Hepatocyte (in vitro differentiated cells): ENCODE data around the gene KIAA0753. TPM values are rescaled to one million over a fixed set of nuclear protein-coding genes. Genes with fewer than 3 reads are reported as not detected.

Source experiments
- DNase-seq: peaks from one replicate; pipeline ENCODE4 v3.0.0-alpha.2; 2016; ENCODE audit warnings: low spot score
- H2AFZ ChIP-seq: fragments of 200-600 bp; sonication (generic); 2 replicates; pipeline ENCODE4 v1.6.0; 2016; ENCODE audit warnings: antibody characterized with exemption, mild to moderate bottlenecking
- H3K27ac ChIP-seq: fragments of 200-600 bp; sonication (generic); 2 replicates; pipeline ENCODE4 v1.5.1; 2016; ENCODE audit warnings: mild to moderate bottlenecking
- H3K27me3 ChIP-seq: fragments of 200-600 bp; sonication (generic); 2 replicates; pipeline ENCODE4 v1.6.1; 2016
- H3K36me3 ChIP-seq: fragments of 200-600 bp; sonication (generic); replicated peaks from 2 replicates; pipeline ENCODE4 v1.5.1; 2016; ENCODE audit warnings: low read depth; ENCODE audit not compliant: insufficient read depth
- H3K4me1 ChIP-seq: fragments of 200-600 bp; sonication (generic); 2 replicates; pipeline ENCODE4 v1.5.1; 2016; ENCODE audit warnings: mild to moderate bottlenecking, moderate library complexity; ENCODE audit not compliant: insufficient read depth
- H3K4me2 ChIP-seq: fragments of 200-600 bp; sonication (generic); 2 replicates; pipeline ENCODE4 v1.6.0; 2016
- H3K4me3 ChIP-seq: fragments of 200-600 bp; sonication (generic); 2 replicates; pipeline ENCODE4 v1.5.1; 2016; ENCODE audit warnings: mild to moderate bottlenecking
- H3K79me2 ChIP-seq: fragments of 200-600 bp; sonication (generic); 2 replicates; pipeline ENCODE4 v1.6.0; 2017; ENCODE audit warnings: mild to moderate bottlenecking
- H3K9me2 ChIP-seq: fragments of 200-600 bp; sonication (generic); replicated peaks from 2 replicates; pipeline ENCODE4 v1.6.0; 2017; ENCODE audit warnings: mild to moderate bottlenecking; ENCODE audit not compliant: insufficient read depth
- H3K9me3 ChIP-seq: fragments of 200-600 bp; sonication (generic); 2 replicates; pipeline ENCODE4 v1.5.1; 2016; ENCODE audit warnings: low read depth, mild to moderate bottlenecking
- H4K20me1 ChIP-seq: fragments of 200-600 bp; sonication (generic); 2 replicates; pipeline ENCODE4 v1.6.0; 2016; ENCODE audit warnings: mild to moderate bottlenecking; ENCODE audit not compliant: insufficient read depth, poor library complexity, severe bottlenecking
- CTCF ChIP-seq: fragments of 200-600 bp; sonication (generic); IDR thresholded peaks from 2 replicates; pipeline ENCODE4 v1.5.1; 2016; ENCODE audit warnings: antibody characterized with exemption, mild to moderate bottlenecking; ENCODE audit not compliant: poor library complexity
- EZH2 ChIP-seq: fragments of 200-600 bp; sonication (generic); IDR thresholded peaks from 2 replicates; pipeline ENCODE4 v1.6.1; 2016; ENCODE audit warnings: antibody characterized with exemption, mild to moderate bottlenecking, borderline replicate concordance
- EZH2phosphoT487 ChIP-seq: fragments of 200-600 bp; sonication (generic); IDR thresholded peaks from one replicate; pipeline ENCODE4 v1.6.1; 2018; ENCODE audit warnings: antibody characterized with exemption, mild to moderate bottlenecking, low read depth, moderate library complexity; ENCODE audit not compliant: unreplicated experiment, severe bottlenecking
- WGBS: methylation state at CpG from one replicate; pipeline ENCODE4 v1.1.6; 2016; ENCODE audit warnings: low lambda C conversion rate; ENCODE audit errors: missing lambda C conversion rate; 5-methylcytosine and 5-hydroxymethylcytosine counted together
- polyA plus RNA-seq: library from polyadenylated mRNA; unstranded; fragments of >200 nt; fragmentation: Nextera tagmentation; extraction: Ambion mirVana; gene quantifications from 2 replicates; pipeline ENCODE4 v1.2.1, GENCODE V29; 2016
- total RNA-seq: library from RNA; depleted of rRNA; stranded (reverse); fragments of >200 nt; gene quantifications from 2 replicates; pipeline ENCODE4 v1.2.3, GENCODE V29; 2014

Gene KIAA0753
- total and polyA plus RNA-seq, 2 experiments from 2014 or later, result 6.0 to 12.0 TPM

GRCh38 chr17:6626616-6627015, 13.9 kb downstream of the KIAA0753 start:
- Histone ChIP-seq H2AFZ (no peak overlapping the region), H3K9me2 (no peaks in the 10 kb centered on the region), H3K9me3 (no peaks in the 10 kb centered on the region), H3K79me2 (peaks cover 13% of the 10 kb centered on the region), H3K27ac (no peak overlapping the region), H3K4me2 (no peak overlapping the region), H3K4me3 (no peak overlapping the region), H3K4me1 (no peaks in the 10 kb centered on the region), H4K20me1 (no peaks in the 10 kb centered on the region), H3K27me3 (no peaks in the 10 kb centered on the region), H3K36me3 (peaks cover 3% of the 10 kb centered on the region)
- TF ChIP-seq EZH2phosphoT487, result no peak
- no peak for TF ChIP-seq CTCF
- WGBS, result 99% methylated on average over 6 of the region's 6 CpGs
- no peak for DNase-seq

- no peak overlapping the region for H2AFZ ChIP-seq
- H3K9me3 ChIP-seq, result no peaks in the 10 kb centered on the region
- no peak overlapping the region for H3K4me2 ChIP-seq
- H3K36me3 ChIP-seq, result peaks cover 3% of the 10 kb centered on the region
- 98% methylated on average over 3 of the region's 3 CpGs for WGBS
- H3K4me3 ChIP-seq, result no peak overlapping the region
- H3K79me2 ChIP-seq, result peaks cover 11% of the 10 kb centered on the region
- H3K9me2 ChIP-seq, result no peaks in the 10 kb centered on the region
- no peak for TF ChIP-seq EZH2
- no peak for TF ChIP-seq EZH2phosphoT487
- no peak for TF ChIP-seq CTCF
- H4K20me1 ChIP-seq, result no peaks in the 10 kb centered on the region
- H3K27me3 ChIP-seq, result no peaks in the 10 kb centered on the region
- no peak overlapping the region for H3K27ac ChIP-seq
- DNase-seq, result no peak
- H3K4me1 ChIP-seq, result no peaks in the 10 kb centered on the region
These were observed 16.6 kb downstream of the KIAA0753 start for GRCh38 chr17:6623941-6624340.

- H3K4me2 ChIP-seq, result no peak overlapping the region
- H3K4me1 ChIP-seq, result no peaks in the 10 kb centered on the region
- H3K36me3 ChIP-seq, result peaks cover 4% of the 10 kb centered on the region
- H3K9me3 ChIP-seq, result no peaks in the 10 kb centered on the region
- H4K20me1 ChIP-seq, result no peaks in the 10 kb centered on the region
- no peaks in the 10 kb centered on the region for H3K9me2 ChIP-seq
- H3K79me2 ChIP-seq, result peaks cover 4% of the 10 kb centered on the region
- no peak for DNase-seq
- H3K27ac ChIP-seq, result no peak overlapping the region
- no peaks in the 10 kb centered on the region for H3K27me3 ChIP-seq
- H3K4me3 ChIP-seq, result no peak overlapping the region
- TF ChIP-seq EZH2phosphoT487 (no peak), CTCF (no peak), EZH2 (no peak)
- no peak overlapping the region for H2AFZ ChIP-seq
- WGBS, result 93% methylated on average over 4 of the region's 4 CpGs
These were observed 29.3 kb downstream of the KIAA0753 start for GRCh38 chr17:6611231-6611630.

GRCh38 chr17:6610011-6610410, 30.5 kb downstream of the KIAA0753 start:
- no peaks in the 10 kb centered on the region for H3K4me1 ChIP-seq
- no peaks in the 10 kb centered on the region for H3K27me3 ChIP-seq
- TF ChIP-seq CTCF (no peak), EZH2phosphoT487 (no peak), EZH2 (no peak)
- DNase-seq, result no peak
- H3K9me3 ChIP-seq, result no peaks in the 10 kb centered on the region
- peaks cover 4% of the 10 kb centered on the region for H3K36me3 ChIP-seq
- peaks cover 4% of the 10 kb centered on the region for H3K79me2 ChIP-seq
- H3K27ac ChIP-seq, result no peak overlapping the region
- no peaks in the 10 kb centered on the region for H4K20me1 ChIP-seq
- H2AFZ ChIP-seq, result no peak overlapping the region
- no peaks in the 10 kb centered on the region for H3K9me2 ChIP-seq
- whole genome bisulfite sequencing, result 96% methylated on average over 5 of the region's 5 CpGs
- no peak overlapping the region for H3K4me3 ChIP-seq
- H3K4me2 ChIP-seq, result no peak overlapping the region
